AG04450 (cell line): ENCODE data around the gene LMBRD2. TPM values are rescaled to one million over a fixed set of nuclear protein-coding genes. Genes with fewer than 3 reads are reported as not detected.

Experiments
- CTCF ChIA-PET: fragments of 300-600, 350-600 bp; formaldehyde crosslinking; extraction: SDS; loops from one replicate; lab custom pipeline; 2022; ENCODE audit warnings: antibody characterized with exemption, inconsistent platforms; lab: Charles Lee
- POLR2A ChIA-PET: fragments of 350-600 bp; formaldehyde crosslinking; extraction: SDS; loops from one replicate; lab custom pipeline; 2021; ENCODE audit warnings: antibody characterized with exemption, inconsistent platforms; lab: Yijun Ruan, JAX
- DNase-seq: peaks from one replicate; pipeline ENCODE4 v3.0.0-alpha.2; 2011; ENCODE audit warnings: low read depth, low spot score
- H3K27ac ChIP-seq: one replicate; pipeline ENCODE4 v1.5.1; 2012; ENCODE audit warnings: low read depth, low read length, control low read depth
- H3K27me3 ChIP-seq: one replicate; pipeline ENCODE4 v1.6.0; 2012; ENCODE audit warnings: low read length; ENCODE audit not compliant: control insufficient read depth, insufficient read depth
- H3K4me3 ChIP-seq: 2 replicates; pipeline ENCODE4 v1.5.1; 2011; ENCODE audit warnings: mild to moderate bottlenecking, low read depth, low read length, control low read depth
- H3K9me3 ChIP-seq: 2 replicates; pipeline ENCODE4 v1.5.1; 2012; ENCODE audit warnings: low read length; ENCODE audit not compliant: control insufficient read depth, insufficient read depth
- CTCF ChIP-seq: IDR thresholded peaks from 2 replicates; pipeline ENCODE4 v1.5.1; 2011; ENCODE audit warnings: low read depth, low read length, control low read depth, inconsistent platforms
- polyA plus RNA-seq: library from polyadenylated mRNA; depleted of rRNA; stranded (reverse); fragments of >200 nt; gene quantifications from 2 replicates; pipeline ENCODE4 v1.2.3, GENCODE V29; 2011

The LMBRD2 gene
- polyA plus RNA-seq, 1 experiment, result 5.3 TPM

GRCh38 chr5:36178524-36178890 is 26.8 kb upstream of the LMBRD2 start:
- TF ChIP-seq CTCF, result no peak
- ChIA-PET POLR2A (interaction anchor here (1.1 kb wide), 1 partner anchor 63 kb away, joined by 6 read pairs; the partner anchor contains the start of gene NADK2), CTCF (interaction anchor here (0.6 to 3.5 kb wide), 50 partner anchors 9 to 1167 kb away, joined by 3 to 88 read pairs (median 4); partner anchors contain the start of genes LMBRD2, NADK2, RANBP3L and SKP2)
- H3K9me3 ChIP-seq, result no peaks in the 10 kb centered on the region
- no peak for DNase-seq
- no peak overlapping the region for H3K27ac ChIP-seq
- H3K27me3 ChIP-seq, result no peaks in the 10 kb centered on the region
- no peak overlapping the region for H3K4me3 ChIP-seq

GRCh38 chr5:36177715-36178523 is 26.2 kb upstream of the LMBRD2 start:
- Histone ChIP-seq H3K27me3 (no peaks in the 10 kb centered on the region), H3K27ac (no peak overlapping the region), H3K4me3 (no peak overlapping the region), H3K9me3 (no peaks in the 10 kb centered on the region)
- POLR2A ChIA-PET, result interaction anchor here (1.1 kb wide), 1 partner anchor 63 kb away, joined by 6 read pairs; the partner anchor contains the start of gene NADK2
- peak; percentile 68 for TF ChIP-seq CTCF
- peak; percentile 15 for DNase-seq
- CTCF ChIA-PET, result interaction anchor here (0.6 to 3.5 kb wide), 54 partner anchors 8 to 1166 kb away, joined by 3 to 88 read pairs (median 4); partner anchors contain the start of genes LMBRD2, NADK2, RANBP3L and SKP2

GRCh38 chr5:36177154-36177553 is 25.5 kb upstream of the LMBRD2 start:
- no peak for TF ChIP-seq CTCF
- Histone ChIP-seq H3K4me3 (no peak overlapping the region), H3K27ac (no peak overlapping the region), H3K9me3 (no peaks in the 10 kb centered on the region), H3K27me3 (no peaks in the 10 kb centered on the region)
- ChIA-PET POLR2A (no interaction called here), CTCF (interaction anchor here (0.7 to 3.5 kb wide), 16 partner anchors 10 to 519 kb away, joined by 3 to 88 read pairs (median 4); partner anchors contain the start of genes LMBRD2 and SKP2)
- no peak for DNase-seq

GRCh38 chr5:36175043-36175442 is 23.4 kb upstream of the LMBRD2 start:
- TF ChIP-seq CTCF, result no peak
- POLR2A ChIA-PET, result no interaction called here
- CTCF ChIA-PET, result interaction anchor here (1.0 to 2.1 kb wide), 3 partner anchors 67 to 131 kb away, joined by 3 to 12 read pairs (median 8); partner anchors contain the start of gene NADK2

More at GRCh38 chr5:36175043-36175442, 23.4 kb upstream of the LMBRD2 start:
- no peak overlapping the region for H3K4me3 ChIP-seq
- no peak for DNase-seq
- no peaks in the 10 kb centered on the region for H3K9me3 ChIP-seq
- no peaks in the 10 kb centered on the region for H3K27me3 ChIP-seq
- no peak overlapping the region for H3K27ac ChIP-seq
